Activated naive CD4-positive, alpha-beta T cell treated with anti-CD3 and anti-CD28 coated beads, Interleukin-2, amount 50 U/mL, for 16 hours (primary cell): ENCODE results near the gene TYMP.

Experiments used
- DNase-seq: peaks from one replicate; pipeline ENCODE4 v3.0.0-alpha.2; 2020

TYMP gene, protein sequence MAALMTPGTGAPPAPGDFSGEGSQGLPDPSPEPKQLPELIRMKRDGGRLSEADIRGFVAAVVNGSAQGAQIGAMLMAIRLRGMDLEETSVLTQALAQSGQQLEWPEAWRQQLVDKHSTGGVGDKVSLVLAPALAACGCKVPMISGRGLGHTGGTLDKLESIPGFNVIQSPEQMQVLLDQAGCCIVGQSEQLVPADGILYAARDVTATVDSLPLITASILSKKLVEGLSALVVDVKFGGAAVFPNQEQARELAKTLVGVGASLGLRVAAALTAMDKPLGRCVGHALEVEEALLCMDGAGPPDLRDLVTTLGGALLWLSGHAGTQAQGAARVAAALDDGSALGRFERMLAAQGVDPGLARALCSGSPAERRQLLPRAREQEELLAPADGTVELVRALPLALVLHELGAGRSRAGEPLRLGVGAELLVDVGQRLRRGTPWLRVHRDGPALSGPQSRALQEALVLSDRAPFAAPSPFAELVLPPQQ

DNA sequence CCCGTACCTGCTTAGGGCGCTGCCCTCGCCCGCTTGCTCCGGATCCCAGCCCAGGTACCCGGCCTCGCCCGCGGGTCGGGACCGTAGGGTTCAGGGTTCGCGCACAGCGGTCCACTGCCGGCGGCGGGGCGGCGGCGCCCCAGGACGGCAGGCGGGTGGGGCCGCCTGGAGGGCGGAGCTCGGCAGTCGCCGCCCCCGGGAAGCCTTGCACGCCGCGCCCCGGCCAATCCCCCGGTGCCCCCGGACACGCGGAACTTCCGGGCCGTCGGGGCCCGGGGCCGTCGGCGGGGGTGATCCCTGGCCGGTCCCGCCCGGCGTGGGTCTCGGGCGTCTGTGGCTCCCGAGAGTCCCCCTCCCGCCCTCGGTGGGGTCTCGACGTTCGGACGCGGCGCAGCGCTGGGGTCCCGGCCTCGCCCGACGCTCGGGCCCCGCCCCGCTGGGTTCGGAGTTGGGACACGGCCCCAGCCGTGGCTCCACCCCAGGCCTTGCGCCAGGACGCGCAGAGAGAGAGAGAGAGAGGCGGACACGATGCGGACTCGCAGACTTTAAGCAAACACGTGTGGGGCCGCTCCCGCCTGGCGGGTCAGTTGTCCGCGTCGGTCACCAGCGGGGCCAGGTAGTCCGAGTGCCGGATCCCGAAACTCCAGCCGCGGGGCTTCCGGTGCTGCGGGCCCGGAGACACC is at the start of gene TYMP:
TYMP (minus strand) TSS at position 116 of the 683 bp plus-strand sequence. CDS start 303 bp downstream, outside the sequence.
- peak; percentile 72 for DNase-seq

DNA sequence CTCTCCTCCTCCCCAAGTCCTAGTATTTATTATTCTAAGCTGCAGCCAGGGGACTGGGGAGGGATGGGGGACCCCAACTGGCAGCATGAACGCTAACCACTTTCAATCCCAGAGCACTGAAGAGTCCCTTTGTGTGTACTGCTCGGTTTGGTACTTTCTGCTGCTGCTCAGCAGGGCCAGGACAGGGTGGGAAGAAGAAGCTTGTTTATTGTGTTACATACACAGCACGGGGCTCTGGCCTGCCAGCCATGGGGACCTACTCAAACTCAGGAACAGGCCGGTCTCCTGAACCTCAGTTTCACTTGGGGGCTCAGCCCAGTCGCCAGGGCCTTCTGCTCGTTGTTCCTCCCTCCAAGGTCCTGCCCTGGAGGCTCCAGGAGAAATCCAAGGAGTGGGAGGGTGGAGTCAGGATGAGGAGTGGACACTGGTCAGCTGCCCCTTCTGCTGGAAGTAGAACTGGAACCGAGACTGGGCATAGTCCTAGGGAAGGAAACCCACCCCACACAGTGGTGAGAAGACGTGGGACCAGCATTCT is 49.0 kb upstream of the TYMP start:
- DNase-seq: no peak

DNA sequence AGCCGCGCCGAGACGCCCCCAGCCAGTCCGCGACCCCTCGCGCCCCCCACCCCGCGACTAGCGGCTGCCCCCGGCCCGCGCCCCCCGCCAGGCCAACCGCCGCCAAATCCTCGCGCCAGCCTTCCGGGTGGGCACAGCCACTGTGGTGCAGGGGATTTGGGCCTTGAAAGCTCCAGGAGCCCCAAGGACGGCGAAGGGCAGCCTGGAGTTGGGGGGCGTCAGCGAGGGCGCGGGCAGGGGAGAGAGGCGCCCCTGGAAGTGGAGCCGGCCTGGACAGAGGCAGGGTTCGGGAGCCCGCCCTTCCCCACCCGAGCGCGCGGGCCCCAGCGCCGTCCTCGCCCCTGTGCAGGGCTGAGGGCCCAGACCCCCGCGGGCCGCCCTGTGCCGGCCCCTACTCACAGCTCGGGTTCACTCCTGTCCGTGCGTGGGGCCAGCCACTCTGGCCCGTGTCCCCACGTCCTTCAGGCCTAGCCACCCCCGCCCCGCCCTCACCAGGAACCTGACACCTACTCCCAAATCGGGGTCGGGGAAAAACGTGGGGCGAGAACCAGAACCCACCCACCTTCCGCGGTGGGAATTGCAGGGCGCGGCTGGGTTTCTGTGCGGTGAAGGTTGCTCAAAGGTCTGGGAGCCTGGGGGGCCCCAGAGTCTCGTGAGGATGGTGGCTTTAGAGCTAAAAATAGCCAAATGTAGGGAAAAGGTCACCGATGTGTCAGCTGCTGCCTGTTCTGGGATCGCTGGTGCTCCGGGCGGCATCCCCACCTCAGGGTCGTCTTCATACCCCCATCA is 48.4 kb upstream of the TYMP start, which contains the start of gene CPT1B:
CPT1B (minus strand) TSS at position 441 of the 789 bp plus-strand sequence. CDS start 512 bp downstream, outside the sequence.
- no peak for DNase-seq

DNA sequence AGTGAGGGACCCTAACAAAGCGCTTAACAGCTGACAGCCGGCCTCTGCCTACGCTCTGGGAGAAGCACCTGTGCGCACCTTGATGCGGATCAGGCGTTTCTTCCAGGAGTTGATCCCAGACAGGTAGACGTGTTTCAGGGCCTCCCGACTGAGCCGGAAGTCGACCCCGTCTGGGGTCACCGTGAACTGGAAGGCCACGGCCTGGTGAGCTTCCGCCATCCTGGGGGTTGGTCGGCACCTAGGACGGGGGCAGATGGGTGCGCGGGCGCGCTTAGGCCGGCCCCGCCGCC is 47.8 kb upstream of the TYMP start:
- no peak for DNase-seq

DNA sequence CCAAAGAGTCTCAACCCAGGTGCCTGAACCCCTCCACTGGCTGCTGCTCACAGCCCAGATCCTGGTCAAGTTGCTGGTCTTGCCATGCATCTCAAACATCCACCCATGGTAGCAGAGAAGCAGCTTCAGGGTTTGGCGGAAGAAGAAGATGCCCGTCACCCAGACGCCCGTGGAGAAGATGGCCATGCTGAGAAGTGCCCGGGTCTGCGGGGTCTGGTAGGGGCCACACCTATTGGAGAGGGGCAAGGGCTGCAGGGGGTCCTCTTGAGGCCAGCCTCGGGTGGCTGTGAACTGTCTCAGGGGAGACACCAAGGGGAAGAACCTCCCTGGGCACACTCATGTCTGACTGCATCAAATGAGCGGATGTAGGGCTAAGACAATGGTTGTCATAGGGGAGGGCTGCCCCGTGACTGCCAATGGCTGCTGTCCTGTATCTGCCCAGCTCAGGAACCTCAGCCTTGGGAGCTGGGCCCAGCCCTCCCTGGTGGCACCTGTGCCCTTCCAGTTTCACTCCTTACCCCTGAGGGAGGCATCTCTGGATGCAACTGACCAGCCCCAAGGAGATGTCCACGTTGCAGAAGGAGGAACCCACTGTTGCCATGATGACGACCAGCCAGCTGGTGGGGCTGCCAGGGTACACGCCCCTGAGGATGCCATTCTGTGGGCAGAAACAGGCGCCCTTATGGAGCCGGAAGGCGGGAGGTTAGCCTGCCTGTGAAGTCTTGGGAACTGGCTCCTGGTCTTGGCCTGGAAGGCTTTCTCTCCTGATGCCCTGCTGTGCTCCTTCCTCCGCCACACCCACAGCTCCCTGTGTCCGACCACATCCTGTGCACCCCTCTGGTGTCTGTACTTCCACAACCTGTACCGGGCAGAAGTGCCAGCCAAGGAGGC is 47.2 kb upstream of the TYMP start:
- no peak for DNase-seq

DNA sequence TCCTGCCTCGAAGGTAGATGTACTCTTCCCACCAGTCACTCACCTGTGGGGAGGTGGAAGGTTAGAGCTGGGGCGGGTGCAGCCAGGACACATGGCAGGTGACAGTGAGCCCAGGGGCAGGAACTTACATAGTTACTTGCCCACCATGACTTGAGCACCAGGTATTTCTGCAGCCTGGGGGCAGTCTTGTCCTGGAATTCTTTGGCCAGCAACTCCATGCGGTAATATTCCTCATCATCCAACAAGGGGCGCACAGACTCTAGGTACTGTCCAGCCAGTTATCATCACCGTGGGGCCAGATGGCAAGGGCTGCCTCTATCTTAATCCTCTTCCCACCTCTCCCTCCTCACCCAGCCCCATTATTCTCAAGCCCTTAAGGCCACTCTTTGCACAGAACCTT is 46.3 kb upstream of the TYMP start:
- no peak for DNase-seq

DNA sequence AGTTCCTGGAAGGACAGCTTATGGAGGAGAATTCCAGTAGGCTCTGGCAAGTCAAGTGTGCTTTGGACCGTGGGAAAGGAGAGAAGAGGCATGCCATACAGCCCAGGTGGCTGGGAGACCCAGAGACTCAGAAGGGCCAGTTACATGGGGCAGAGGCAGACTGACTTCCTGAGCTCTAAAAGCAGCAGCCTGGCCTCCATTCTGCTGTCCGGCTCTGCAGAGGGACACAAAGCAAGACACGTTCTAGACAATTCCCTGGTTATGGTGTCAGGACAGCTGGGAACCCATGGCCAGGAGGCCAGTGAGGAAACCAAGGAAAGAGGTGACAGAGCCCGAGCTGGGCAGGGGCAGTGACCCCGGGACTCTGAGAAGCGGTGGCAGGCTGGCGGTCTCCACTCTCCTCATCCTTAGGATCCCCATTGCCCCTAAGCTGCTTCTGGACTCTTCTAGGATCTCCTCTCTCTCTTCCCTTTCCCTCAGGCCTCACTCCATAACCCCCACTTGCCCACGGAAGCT is 45.7 kb upstream of the TYMP start:
- no peak for DNase-seq

DNA sequence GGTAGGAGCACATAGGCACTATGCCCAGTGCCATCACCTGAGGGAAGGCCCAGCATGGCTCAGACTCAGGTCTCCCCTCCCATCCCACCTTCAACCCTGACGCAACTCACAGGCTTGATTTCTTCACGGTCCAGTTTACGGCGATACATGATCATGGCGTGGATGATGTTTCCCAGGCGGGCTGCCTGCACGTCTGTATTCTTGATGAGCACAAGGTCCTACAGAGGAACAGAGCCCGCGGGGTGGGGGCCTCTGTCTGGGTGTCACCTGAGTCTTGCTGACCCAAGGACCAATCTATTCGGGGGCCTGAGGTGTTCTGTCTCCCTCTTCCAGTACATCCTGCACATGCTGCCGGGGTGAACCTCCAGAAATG is 44.6 kb upstream of the TYMP start:
- DNase-seq: no peak

DNA sequence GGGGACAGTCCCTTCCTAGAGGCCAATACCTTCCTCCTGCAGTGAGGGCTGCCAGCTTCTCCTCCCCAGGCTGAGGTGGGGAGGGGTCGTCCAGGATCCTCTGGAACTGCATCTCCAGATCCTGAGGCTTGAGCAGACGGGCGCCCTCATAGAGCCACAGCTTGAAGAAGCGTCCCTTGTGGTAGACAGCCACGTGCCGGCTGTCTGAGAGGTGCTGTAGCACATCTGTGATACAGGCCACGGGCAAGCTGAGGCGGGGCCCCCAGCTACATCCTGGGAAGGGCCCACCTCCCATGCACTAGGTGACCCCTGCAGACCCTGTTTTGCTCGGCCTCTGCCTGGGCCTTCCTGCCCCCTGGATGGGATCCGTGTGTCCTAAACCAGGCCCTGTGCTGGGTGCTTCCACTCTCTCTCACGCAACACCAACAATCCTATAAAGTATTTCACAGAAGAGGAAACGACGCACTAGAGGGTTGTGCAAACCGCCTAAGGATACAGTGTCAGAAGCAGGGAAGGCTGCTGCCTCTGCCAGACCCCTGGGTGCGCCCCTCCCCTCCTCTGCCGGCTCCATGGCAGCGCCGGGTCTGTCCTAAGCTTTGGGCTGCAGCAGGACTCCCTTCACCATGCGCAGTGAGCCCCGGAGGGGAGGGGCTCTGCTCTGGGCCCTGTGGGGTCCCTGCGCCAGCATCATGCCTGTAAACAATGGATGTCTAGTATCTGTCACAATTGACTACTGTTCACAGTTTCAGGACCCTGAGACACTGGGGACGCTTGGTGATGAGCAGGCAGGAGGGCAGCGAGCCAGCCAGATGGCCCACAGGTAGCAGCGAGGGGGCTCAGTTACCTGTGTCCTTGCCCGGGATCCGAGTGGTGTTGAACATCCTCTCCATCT is 43.9 kb upstream of the TYMP start:
- no peak for DNase-seq

DNA sequence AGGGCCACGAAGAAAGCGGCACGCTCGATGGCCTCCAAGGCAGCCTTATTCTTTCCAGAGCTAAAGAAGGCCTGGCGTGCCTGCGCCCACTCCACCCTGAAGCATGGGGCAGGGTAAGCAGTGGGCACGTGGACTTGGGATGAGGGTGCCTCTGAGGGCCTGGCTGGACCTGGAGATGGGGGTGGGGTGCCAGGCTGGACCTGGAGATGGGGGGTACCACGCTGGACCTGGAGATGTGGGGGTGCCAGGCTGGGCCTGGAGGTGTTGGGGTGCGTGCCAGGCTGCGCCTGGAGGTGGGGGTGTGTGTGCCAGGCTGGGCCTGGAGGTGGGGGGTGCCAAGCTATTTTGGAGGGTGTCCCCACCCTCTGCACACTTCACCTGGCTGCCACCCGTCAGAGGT is 43.2 kb upstream of the TYMP start:
- no peak for DNase-seq

DNA sequence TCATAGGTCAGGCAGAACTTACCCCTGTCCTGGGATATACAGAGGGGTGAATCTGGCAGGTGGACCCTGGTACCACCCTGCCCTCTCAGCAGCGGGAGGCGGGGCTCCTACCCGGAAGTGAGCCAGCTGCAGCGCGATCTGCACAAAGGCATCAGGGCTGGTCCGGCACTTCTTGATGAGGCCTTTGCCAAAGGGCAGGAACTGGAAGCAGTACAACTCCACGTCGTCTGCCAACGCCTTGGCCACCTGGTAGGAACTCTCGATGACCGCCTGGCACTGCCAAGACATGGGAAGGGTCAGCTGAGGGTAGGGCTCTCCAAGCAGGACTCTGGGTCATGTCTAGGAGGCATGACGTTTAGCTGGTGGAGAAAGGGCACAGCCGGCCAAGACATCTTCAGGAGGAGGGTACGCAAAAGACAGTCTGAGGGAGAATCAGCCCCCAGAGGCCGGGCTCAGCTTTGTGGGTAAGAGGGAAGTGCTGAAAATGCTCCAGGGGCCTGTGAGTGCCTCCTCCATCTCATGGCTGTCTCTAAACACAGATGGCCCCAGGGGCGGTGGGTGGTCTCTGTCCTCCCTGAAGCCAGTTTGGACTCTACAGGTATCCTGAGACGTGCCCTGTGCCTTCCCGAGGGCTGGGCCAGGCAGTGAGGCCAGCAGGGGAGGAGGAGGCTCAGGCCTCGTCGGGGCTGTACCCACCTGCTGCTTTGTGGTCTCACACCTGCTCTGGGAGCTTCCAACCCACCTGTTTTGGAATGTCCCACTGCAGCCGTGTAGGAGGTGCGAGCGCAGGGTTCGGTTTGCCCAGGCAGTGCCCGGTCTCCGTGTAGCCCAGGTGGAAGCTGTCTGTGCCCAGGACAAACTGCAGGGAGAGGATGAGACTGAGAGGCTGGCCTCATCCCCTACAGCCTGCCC is 41.7 kb upstream of the TYMP start:
- no peak for DNase-seq

DNA sequence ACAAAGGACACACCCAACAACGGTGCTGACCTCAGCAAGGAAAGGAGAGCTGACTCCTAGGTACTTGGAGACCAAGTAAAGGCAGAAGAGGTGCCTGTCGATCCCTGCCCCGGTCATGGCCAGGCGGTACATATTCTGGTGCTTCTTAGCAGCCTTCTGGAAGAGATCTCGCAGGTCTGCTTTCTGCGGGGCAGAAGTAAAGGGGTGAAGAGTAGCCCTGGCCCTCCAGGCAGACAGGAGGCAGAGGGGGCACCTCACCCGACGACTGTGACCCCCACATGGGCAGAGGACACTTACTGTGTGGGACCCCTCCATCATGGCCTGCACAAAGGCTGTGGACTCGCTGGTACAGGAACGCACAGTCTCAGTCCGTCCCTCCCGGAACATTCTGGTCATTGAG is 41.0 kb upstream of the TYMP start:
- DNase-seq: no peak

DNA sequence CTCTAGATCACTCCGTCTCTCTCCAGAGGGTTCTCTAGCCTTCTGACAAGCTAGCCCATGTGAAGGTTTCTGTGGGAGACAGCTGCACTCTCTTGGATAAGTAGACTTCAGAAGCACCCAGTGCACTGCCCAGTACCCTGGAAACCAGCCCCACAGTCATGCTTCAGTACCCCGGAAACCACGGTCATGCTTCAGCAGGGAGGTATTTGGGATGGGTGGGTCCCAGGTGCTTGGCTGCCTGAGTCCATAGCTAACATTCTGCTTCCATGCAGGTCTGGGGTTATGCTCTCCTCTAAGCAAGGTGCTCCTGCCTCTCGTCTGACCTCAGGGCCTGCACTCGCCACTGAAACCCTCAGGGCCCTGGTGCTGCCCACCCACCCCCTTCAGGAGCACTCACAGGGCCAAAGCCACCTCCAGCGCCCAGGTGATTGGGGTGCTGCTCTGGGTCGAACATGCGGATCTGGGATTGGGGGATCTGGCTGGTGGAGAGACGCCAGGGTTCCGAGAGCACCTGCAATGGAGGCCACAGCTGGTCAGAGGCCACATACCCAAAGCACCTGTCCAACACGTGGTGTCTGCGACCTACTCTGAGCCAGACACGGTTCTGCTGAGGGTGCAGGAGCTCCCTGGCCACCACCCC is 40.2 kb upstream of the TYMP start:
- DNase-seq: no peak

DNA sequence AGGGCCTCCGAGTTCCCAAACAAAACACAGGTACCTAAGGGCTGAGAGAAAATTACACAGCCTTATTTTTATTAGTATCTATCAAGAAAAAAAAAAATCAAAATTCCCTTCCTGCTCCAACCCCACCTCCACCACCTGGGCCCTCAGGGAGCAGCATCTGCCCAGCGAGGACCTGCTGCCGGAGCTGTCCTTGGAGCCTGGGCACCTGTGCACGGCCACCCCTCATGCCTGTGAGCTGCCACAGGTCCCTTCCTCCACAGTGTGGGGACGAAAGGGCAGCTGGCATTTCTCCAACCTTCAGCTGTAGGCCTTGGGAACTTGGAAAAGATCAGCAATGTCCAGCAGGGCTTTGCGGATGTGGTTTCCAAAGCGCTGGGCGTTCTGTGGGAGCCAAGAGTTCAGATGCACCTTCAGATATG is 39.2 kb upstream of the TYMP start:
- no peak for DNase-seq

DNA sequence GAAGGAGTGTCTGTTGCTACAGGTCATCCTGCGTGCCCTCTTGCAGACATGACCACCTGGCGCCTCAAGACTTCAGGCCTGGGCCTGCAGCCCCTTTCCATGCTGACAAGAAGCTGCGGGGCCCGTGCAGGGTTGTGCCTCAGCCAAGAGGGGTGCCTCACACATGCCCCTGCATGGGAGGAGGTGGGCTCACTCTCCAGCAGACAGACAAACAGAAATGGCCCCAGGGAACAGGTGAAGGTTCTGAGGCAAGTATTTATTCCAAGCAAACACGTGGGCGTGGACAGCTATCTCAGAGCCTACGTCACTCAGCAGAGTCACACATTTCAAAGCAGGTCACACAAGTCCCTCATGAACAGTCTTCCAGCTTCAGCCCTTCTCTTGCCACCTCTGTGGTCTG is 38.8 kb upstream of the TYMP start:
- DNase-seq: no peak

DNA sequence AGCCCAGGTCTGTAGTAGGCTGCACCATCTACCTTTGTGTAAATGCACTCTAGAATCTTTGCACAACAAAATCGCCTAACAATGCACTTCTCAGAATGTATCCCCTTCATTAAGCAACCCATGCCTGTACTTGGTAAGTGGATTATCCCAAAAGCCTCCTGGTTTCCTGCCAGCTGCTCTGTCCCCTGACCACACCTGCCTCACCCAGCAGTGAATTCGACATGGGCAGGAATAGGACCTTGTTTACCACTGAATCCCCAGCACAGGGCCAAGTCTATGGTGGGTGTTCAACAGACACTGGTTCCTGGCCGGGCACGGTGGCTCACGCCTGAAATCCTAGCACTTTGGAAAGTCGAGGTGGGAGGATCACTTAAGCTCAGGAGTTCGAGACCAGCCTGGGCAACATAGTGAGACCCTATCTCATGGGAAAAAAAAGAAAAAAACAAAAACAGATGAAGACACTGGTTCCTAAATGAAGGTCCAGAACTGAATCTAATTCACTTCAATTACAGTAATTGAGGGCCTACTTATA is 38.0 kb upstream of the TYMP start:
- DNase-seq: no peak

DNA sequence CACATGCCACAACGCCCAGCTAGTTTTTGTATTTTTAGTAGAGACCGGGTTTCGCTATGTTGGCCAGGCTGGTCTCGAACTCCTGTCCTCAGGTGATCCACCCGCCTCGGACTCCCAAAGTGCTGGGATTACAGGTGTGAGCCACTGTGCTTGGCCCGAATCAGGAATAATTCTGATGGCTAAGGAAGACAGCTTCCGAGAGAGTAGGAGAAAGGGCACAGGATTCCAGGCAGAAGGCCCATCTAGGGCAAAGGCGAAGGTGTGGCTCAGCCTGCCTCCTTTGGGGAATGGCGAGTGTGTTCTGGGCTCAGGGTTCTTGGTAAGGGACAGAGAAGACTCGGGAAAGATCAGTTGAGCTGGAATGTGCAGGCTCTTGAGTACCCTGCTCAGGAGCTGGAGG is 34.5 kb upstream of the TYMP start:
- DNase-seq: no peak

DNA sequence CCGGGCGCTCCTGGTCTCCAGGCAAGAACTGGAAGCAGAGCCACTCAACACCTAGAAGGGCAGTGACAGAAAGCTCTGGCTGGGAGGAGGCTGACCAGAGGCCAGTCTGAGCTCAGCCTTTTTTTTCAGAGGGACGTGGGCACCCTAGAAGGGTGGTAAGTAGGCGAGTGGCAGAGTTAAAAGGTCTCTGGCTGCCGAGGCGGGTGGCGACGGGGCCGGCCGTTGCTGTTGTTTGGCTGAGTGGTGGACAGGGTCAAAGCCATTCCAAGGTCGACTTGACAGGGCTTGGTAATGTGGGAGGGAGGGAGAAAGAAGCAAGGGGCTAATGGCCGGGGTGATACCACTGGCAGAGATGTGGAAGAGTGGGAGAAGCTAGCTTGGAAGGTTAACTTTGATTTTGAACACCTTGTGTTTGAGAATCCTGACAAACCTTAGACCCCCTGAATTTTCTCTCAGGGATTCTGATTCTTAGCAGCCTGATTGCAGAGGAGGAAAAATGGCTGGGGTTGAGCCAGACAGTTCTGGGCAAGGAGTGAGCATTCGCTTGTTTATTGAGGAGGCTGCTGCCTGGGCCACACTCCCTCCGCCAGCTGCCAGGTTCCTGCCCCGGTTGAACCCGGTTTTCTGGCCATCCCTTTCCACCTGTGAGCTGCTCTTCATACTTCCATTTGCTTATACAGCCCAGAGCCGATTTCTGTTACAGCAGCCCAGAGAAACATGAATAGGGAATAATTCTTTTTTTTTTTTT is 33.8 kb upstream of the TYMP start:
- no peak for DNase-seq
